Esophagus squamous epithelium (tissue), 4 donors: ENCODE measurements around the gene ANKS1B.

Experiments
- CTCF ChIP-seq, 6 experiments: fragments of 450-650 bp in 4 of 6; fragments of 200-600 bp in 2 of 6; sonication (generic) in 2 of 6; IDR thresholded peaks; one replicate each; pipeline ENCODE4 v1.5.1; 2016 to 2019; ENCODE audit warnings: antibody characterized with exemption in 6 of 6, mild to moderate bottlenecking in 4 of 6, moderate library complexity in 4 of 6
- POLR2A ChIP-seq, 4 donors: fragments of 450-650 bp; IDR thresholded peaks; one replicate each; pipeline ENCODE4 v1.6.1; 2017; ENCODE audit warnings: antibody characterized with exemption in 4 of 4, mild to moderate bottlenecking in 4 of 4, moderate library complexity in 3 of 4

- TF ChIP-seq POLR2A (IDR thresholded peaks at IDR 0.05) (no peak), CTCF (IDR thresholded peaks at IDR 0.05) (no peak)
These were observed 831.4 kb downstream of the ANKS1B start for GRCh38 chr12:99153293-99153692.
